HCT116 (cell line): ENCODE results near the gene TSC22D4. TPM values are rescaled to one million over a fixed set of nuclear protein-coding genes. Genes with fewer than 3 reads are reported as not detected.

ENCODE experiments used
- ATF3 ChIP-seq: IDR thresholded peaks from 2 replicates; pipeline ENCODE4 v1.6.1; 2012
- CEBPB ChIP-seq: IDR thresholded peaks from 2 replicates; pipeline ENCODE4 v1.6.1; 2012; ENCODE audit warnings: low read depth
- CTCF ChIP-seq, 3 experiments: fragments of 200-600 bp in 1 of 3; sonication (generic) in 1 of 3; IDR thresholded peaks in 2 of 3; conservative IDR thresholded peaks in 1 of 3; 2 replicates each; pipeline ENCODE4 v1.5.1; 2012 to 2017; ENCODE audit warnings: low read depth in 2 of 3, low read length in 2 of 3, antibody characterized with exemption in 1 of 3, borderline replicate concordance in 1 of 3, control low read depth in 1 of 3, mild to moderate bottlenecking in 1 of 3, mixed read lengths in 1 of 3, mixed run types in 1 of 3, moderate library complexity in 1 of 3; ENCODE audit not compliant: insufficient read depth in 1 of 3
- EZH2phosphoT487 ChIP-seq: fragments of 200-600 bp; IDR thresholded peaks from 2 replicates; pipeline ENCODE4 v1.6.1; 2018; ENCODE audit warnings: antibody characterized with exemption, borderline replicate concordance
- REST ChIP-seq: IDR thresholded peaks from 2 replicates; pipeline ENCODE4 v1.6.1; 2012; ENCODE audit warnings: low read depth
- SIN3A ChIP-seq: IDR thresholded peaks from 2 replicates; pipeline ENCODE4 v1.6.1; 2012; ENCODE audit warnings: low read depth
- SP1 ChIP-seq: IDR thresholded peaks from 2 replicates; pipeline ENCODE4 v1.6.1; 2012; ENCODE audit warnings: low read depth
- ZFX ChIP-seq: fragments of 450-650 bp; IDR thresholded peaks from 2 replicates; pipeline ENCODE4 v1.6.1; 2017
- total RNA-seq: library from RNA; stranded (reverse); gene quantifications from one replicate; pipeline ENCODE4 v1.2.1, GENCODE V29; 2021; ENCODE audit not compliant: unreplicated experiment

TSC22D4 gene
- total RNA-seq, 1 experiment from 2014 or later, result 36.9 TPM

GRCh38 chr7:100443096-100443840, 35.7 kb downstream of the TSC22D4 start (continued):
- no peak for TF ChIP-seq REST
- TF ChIP-seq SIN3A, result no peak
- TF ChIP-seq EZH2phosphoT487, result no peak
- TF ChIP-seq ZFX, result no peak
- TF ChIP-seq CTCF (IDR thresholded peaks at IDR 0.05 in 2 of 3, conservative IDR thresholded peaks at IDR 0.05 in 1 of 3; ENCODE audit: borderline replicate concordance in 1 of 3, insufficient read depth in 1 of 3, low read depth in 2 of 3, low read length in 2 of 3), result no peak
- no peak for TF ChIP-seq CEBPB
- TF ChIP-seq SP1, result no peak
- no peak for TF ChIP-seq ATF3
- TF ChIP-seq, all 23 proteins: peak for 0
